ENCODE results near the gene RPL3. TPM values are rescaled to one million over a fixed set of nuclear protein-coding genes. Genes with fewer than 3 reads are reported as not detected.

RPL3 gene
- total RNA-seq, 1 experiment from 2014 or later: 2,830 TPM

GRCh38 chr22:39300186-39300830 lies 19.1 kb downstream of the RPL3 start:
- Mint-ChIP-seq H3K27ac (peak overlapping the region; percentile 18 to 86 (median 46); a peak in 2 of 7 replicates), H3K9me3 (peaks cover 2 to 6% of the 10 kb centered on the region in 2 experiments; a peak in 3 of 5 replicates), H3K4me1 (peaks cover 25 to 32% of the 10 kb centered on the region in 2 experiments), H3K27me3 (ENCODE audit: low read depth) (peaks cover 8% of the 10 kb centered on the region), H3K36me3 (ENCODE audit: insufficient read depth in 1 of 3, low read depth in 3 of 3) (peaks cover 0 to 6% (median 3%) of the 10 kb centered on the region in 3 experiments; a peak in 2 of 7 replicates), H3K4me3 (peak overlapping the region in 1 of 2 experiments; percentile 0; a peak in 2 of 5 replicates)
- H4K91ac ChIP-seq (ENCODE audit: insufficient read length, low read depth, low read length): no peak overlapping the region
- DNase-seq: no peak
- TF ChIP-seq CTCF (conservative IDR thresholded peaks at IDR 0.05): no peak; the same call in 2 of the 3 replicates
- no peak overlapping the region for H2BK12ac ChIP-seq (ENCODE audit: insufficient read length, low read depth, low read length)
- H3K4me1 ChIP-seq (ENCODE audit: insufficient read depth, low read length): no peaks in the 10 kb centered on the region
- no peak overlapping the region for H3K4ac ChIP-seq (ENCODE audit: low read depth, low read length)
- no peak overlapping the region for H2BK20ac ChIP-seq (ENCODE audit: low read depth, low read length, poor library complexity, severe bottlenecking)
- H2BK120ac ChIP-seq (ENCODE audit: low read depth, low read length, poor library complexity, severe bottlenecking): no peak overlapping the region
- H3K9me3 ChIP-seq (ENCODE audit: control insufficient read depth, low read depth, low read length): peaks cover 4% of the 10 kb centered on the region
- no peak overlapping the region for H3T11ph ChIP-seq (ENCODE audit: low read length)
- no peak overlapping the region for H2AFZ ChIP-seq (ENCODE audit: low read length)
- no peak overlapping the region for H3K56ac ChIP-seq (ENCODE audit: insufficient read length, low read depth, low read length)
- no peak overlapping the region for H4K8ac ChIP-seq (replicated peaks; ENCODE audit: insufficient read length, low read depth, low read length)
- H3K23ac ChIP-seq (ENCODE audit: insufficient read length, low read depth, low read length): no peak overlapping the region
- no peak overlapping the region for H3K4me2 ChIP-seq (ENCODE audit: insufficient read depth, insufficient read length, low read length)
- WGBS (ENCODE audit: extremely low coverage, insufficient read length, low lambda C conversion rate): no CpG with 5 or more reads among the region's 19 CpGs
- H3K23me2 ChIP-seq (ENCODE audit: insufficient read length, low read depth, low read length, poor library complexity, severe bottlenecking): no peaks in the 10 kb centered on the region
- H3K9ac ChIP-seq (ENCODE audit: extremely low read depth, insufficient read length, low read length): no peak overlapping the region
- H3K18ac ChIP-seq (ENCODE audit: insufficient read length, low read depth, low read length): peak overlapping the region; percentile 51
- no peaks in the 10 kb centered on the region for H3K79me1 ChIP-seq (ENCODE audit: insufficient read depth, low read depth, low read length, poor library complexity, severe bottlenecking)
- no peak overlapping the region for H4K5ac ChIP-seq (ENCODE audit: insufficient read length, low read depth, low read length)
- H2AK5ac ChIP-seq (ENCODE audit: insufficient read length, low read length): no peak overlapping the region
- no peak overlapping the region for H3K27ac ChIP-seq (ENCODE audit: insufficient read length, low read depth, low read length)
- H4K20me1 ChIP-seq (ENCODE audit: control insufficient read depth, insufficient read depth, insufficient read length): no peaks in the 10 kb centered on the region
- H2BK15ac ChIP-seq (ENCODE audit: low read depth, low read length): no peak overlapping the region
- 0 out of 2 replicates have a peak, but pooled peaks cover 2% of the 10 kb centered on the region for H3K27me3 ChIP-seq (ENCODE audit: insufficient read depth, low read length)
- no peak overlapping the region for H3K14ac ChIP-seq (ENCODE audit: insufficient read depth, low read length)
- H2BK5ac ChIP-seq (ENCODE audit: insufficient read length, low read length): no peak overlapping the region
- H3K79me2 ChIP-seq (ENCODE audit: insufficient read depth, low read length): no peaks in the 10 kb centered on the region
